Measurements from ENCODE around the gene CCL22.

DNA sequence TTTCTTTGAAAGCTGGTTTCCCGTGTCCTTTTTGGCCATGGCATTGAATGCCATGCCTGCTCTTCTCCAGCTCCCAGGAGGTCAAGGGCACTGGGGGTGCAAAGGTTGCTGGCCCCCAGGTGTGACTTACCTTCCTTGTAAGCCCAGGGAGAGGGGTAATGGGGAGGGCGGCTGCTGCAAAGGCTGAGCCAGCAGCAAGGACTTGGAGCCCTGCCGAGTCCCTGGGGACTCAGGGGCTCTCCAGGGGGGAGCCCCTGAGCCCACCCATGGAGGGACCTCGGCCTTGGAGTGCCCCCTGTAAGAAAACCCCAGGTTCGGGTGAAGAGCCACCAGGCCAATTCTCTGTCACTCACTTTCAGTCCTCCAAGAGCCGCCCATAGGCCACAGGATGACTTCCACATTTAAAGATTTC, 5.9 kb upstream of the CCL22 start:
- TF ChIP-seq POLR2AphosphoS5 (IDR thresholded peaks at IDR 0.05) (no peak), EP300 (IDR thresholded peaks at IDR 0.05) (no peak), POLR2A (IDR thresholded peaks at IDR 0.05; ENCODE audit: low read depth) (no peak)
- TF ChIP-seq, protein P1, sequence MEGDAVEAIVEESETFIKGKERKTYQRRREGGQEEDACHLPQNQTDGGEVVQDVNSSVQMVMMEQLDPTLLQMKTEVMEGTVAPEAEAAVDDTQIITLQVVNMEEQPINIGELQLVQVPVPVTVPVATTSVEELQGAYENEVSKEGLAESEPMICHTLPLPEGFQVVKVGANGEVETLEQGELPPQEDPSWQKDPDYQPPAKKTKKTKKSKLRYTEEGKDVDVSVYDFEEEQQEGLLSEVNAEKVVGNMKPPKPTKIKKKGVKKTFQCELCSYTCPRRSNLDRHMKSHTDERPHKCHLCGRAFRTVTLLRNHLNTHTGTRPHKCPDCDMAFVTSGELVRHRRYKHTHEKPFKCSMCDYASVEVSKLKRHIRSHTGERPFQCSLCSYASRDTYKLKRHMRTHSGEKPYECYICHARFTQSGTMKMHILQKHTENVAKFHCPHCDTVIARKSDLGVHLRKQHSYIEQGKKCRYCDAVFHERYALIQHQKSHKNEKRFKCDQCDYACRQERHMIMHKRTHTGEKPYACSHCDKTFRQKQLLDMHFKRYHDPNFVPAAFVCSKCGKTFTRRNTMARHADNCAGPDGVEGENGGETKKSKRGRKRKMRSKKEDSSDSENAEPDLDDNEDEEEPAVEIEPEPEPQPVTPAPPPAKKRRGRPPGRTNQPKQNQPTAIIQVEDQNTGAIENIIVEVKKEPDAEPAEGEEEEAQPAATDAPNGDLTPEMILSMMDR (IDR thresholded peaks at IDR 0.05) = no peak

All from esophagus muscularis mucosa (tissue), 4 donors.